Neural cell (in vitro differentiated cells): ENCODE measurements around the gene CABLES2. TPM values are rescaled to one million over a fixed set of nuclear protein-coding genes. Genes with fewer than 3 reads are reported as not detected.

Experiments used
- H2AFZ ChIP-seq: fragments of 200-600, 300-800 bp; sonication (generic), shearing (Covaris generic); 2 replicates; pipeline ENCODE4 v1.6.0; 2014; ENCODE audit warnings: low read depth, mild to moderate bottlenecking, antibody characterized with exemption, low read length, moderate library complexity
- H3F3A ChIP-seq: fragments of 200-600 bp; shearing (Covaris generic); 2 replicates; pipeline ENCODE4 v1.6.1; 2016; ENCODE audit warnings: mild to moderate bottlenecking, moderate library complexity, mixed read lengths, antibody characterized with exemption, low read length; ENCODE audit not compliant: insufficient read depth, poor library complexity, severe bottlenecking
- H3K27ac ChIP-seq: fragments of 200-600, 300-800 bp; sonication (generic), shearing (Covaris generic); 2 replicates; pipeline ENCODE4 v1.5.1; 2014; ENCODE audit warnings: mild to moderate bottlenecking, low read length, moderate library complexity
- H3K27me3 ChIP-seq: fragments of 300-800, 200-600 bp; sonication (generic), shearing (Covaris generic); 2 replicates; pipeline ENCODE4 v1.6.0; 2014; ENCODE audit warnings: mild to moderate bottlenecking, low read depth, low read length, moderate library complexity; ENCODE audit not compliant: insufficient read depth
- H3K36me3 ChIP-seq: fragments of 300-800, 200-600 bp; sonication (generic), shearing (Covaris generic); 2 replicates; pipeline ENCODE4 v1.5.1; 2014; ENCODE audit warnings: mild to moderate bottlenecking, antibody characterized with exemption, low read length, moderate library complexity; ENCODE audit not compliant: insufficient read depth
- H3K4me2 ChIP-seq: fragments of 300-800, 200-600 bp; sonication (generic), shearing (Covaris generic); 2 replicates; pipeline ENCODE4 v1.6.0; 2014; ENCODE audit warnings: mild to moderate bottlenecking, low read length
- H3K4me3 ChIP-seq: fragments of 300-800, 200-600 bp; sonication (generic), shearing (Covaris generic); 2 replicates; pipeline ENCODE4 v1.5.1; 2014; ENCODE audit warnings: mild to moderate bottlenecking, low read length, moderate library complexity
- H3K79me2 ChIP-seq: fragments of 200-600 bp; shearing (Covaris generic); replicated peaks from 2 replicates; pipeline ENCODE4 v1.6.0; 2014; ENCODE audit warnings: mild to moderate bottlenecking, low read length, moderate library complexity; ENCODE audit not compliant: insufficient read depth
- H3K9ac ChIP-seq: fragments of 300-800, 200-600 bp; sonication (generic), shearing (Covaris generic); 2 replicates; pipeline ENCODE4 v1.6.1; 2016; ENCODE audit warnings: mild to moderate bottlenecking, low read length, mixed read lengths
- H3K9me2 ChIP-seq: fragments of 200-600 bp; shearing (Covaris generic); 2 replicates; pipeline ENCODE4 v1.6.1; 2016; ENCODE audit warnings: mild to moderate bottlenecking, low read length, mixed read lengths; ENCODE audit not compliant: insufficient read depth
- H3K9me3 ChIP-seq: fragments of 200-600, 300-800 bp; sonication (generic), shearing (Covaris generic); 2 replicates; pipeline ENCODE4 v1.6.1; 2016; ENCODE audit warnings: mild to moderate bottlenecking, mixed run types, low read length, moderate library complexity, mixed read lengths
- H4K20me1 ChIP-seq: fragments of 200-600 bp; shearing (Covaris generic); 2 replicates; pipeline ENCODE4 v1.6.1; 2016; ENCODE audit warnings: mild to moderate bottlenecking, mixed run types; ENCODE audit not compliant: insufficient read depth
- EP300 ChIP-seq: fragments of 450-650 bp; conservative IDR thresholded peaks from 2 replicates; pipeline ENCODE4 v1.6.1; 2014; ENCODE audit warnings: antibody characterized with exemption, mild to moderate bottlenecking, moderate library complexity; ENCODE audit not compliant: poor library complexity, severe bottlenecking
- EZH2 ChIP-seq: fragments of 200-600, 300-800 bp; shearing (Covaris generic), sonication (generic); IDR thresholded peaks from 2 replicates; pipeline ENCODE4 v1.6.1; 2014; ENCODE audit warnings: antibody characterized with exemption, low read length, borderline replicate concordance, mild to moderate bottlenecking; ENCODE audit not compliant: insufficient read depth, poor library complexity, severe bottlenecking
- MXI1 ChIP-seq: fragments of 450-650 bp; conservative IDR thresholded peaks from 2 replicates; pipeline ENCODE4 v1.6.1; 2014; ENCODE audit warnings: antibody characterized with exemption, mild to moderate bottlenecking; ENCODE audit not compliant: poor library complexity, severe bottlenecking
- POLR2AphosphoS5 ChIP-seq: IDR thresholded peaks from 2 replicates; pipeline ENCODE4 v1.6.1; 2012
- RAD21 ChIP-seq: fragments of 450-650 bp; conservative IDR thresholded peaks from 2 replicates; pipeline ENCODE4 v1.6.1; 2014; ENCODE audit warnings: antibody characterized with exemption, mild to moderate bottlenecking, moderate library complexity
- SMC3 ChIP-seq: fragments of 450-650 bp; conservative IDR thresholded peaks from 2 replicates; pipeline ENCODE4 v1.6.1; 2014; ENCODE audit warnings: antibody characterized with exemption, mild to moderate bottlenecking, moderate library complexity; ENCODE audit not compliant: poor library complexity
- TAF1 ChIP-seq: IDR thresholded peaks from 2 replicates; pipeline ENCODE4 v1.6.1; 2012; ENCODE audit warnings: low read depth
- polyA plus RNA-seq: library from polyadenylated mRNA; depleted of rRNA; stranded (reverse); fragments of >200 nt; gene quantifications from 2 replicates; pipeline ENCODE4 v1.2.3, GENCODE V29; 2014
- TF ChIP-seq, protein P1 (sequence below): fragments of 450-650 bp; IDR thresholded peaks from 2 replicates; pipeline ENCODE4 v1.5.1; 2014; ENCODE audit warnings: antibody characterized with exemption, mild to moderate bottlenecking, moderate library complexity; ENCODE audit not compliant: poor library complexity, severe bottlenecking
- TF ChIP-seq, protein P2 (sequence below): IDR thresholded peaks from 2 replicates; pipeline ENCODE4 v1.6.1; 2012; ENCODE audit warnings: borderline replicate concordance

CABLES2 gene
- polyA plus RNA-seq, 1 donor from 2014 or later = 8.3 TPM

DNA sequence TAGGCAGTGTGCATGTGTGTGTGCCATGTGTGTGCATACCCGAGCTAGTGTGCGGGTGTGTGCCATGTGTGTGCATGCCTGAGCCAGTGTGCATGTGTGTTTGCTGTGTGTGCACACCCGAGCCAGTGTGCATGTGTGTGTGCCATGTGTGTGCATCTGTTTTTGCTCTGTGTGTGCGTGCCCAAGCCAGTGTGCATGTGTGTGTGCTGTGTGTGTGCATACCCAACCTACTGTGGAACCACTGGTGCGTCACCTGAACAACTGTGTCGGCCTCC lies 14.6 kb upstream of the CABLES2 start:
- no peaks in the 10 kb centered on the region for H3K9me2 ChIP-seq
- H2AFZ ChIP-seq = no peak overlapping the region
- H3F3A ChIP-seq = no peaks in the 10 kb centered on the region
- no peak overlapping the region for H3K27ac ChIP-seq
- H4K20me1 ChIP-seq = no peaks in the 10 kb centered on the region
- H3K9ac ChIP-seq = no peak overlapping the region
- no peaks in the 10 kb centered on the region for H3K27me3 ChIP-seq
- TF ChIP-seq TAF1 (no peak), EP300 (no peak), MXI1 (no peak), EZH2 (no peak), POLR2AphosphoS5 (no peak), RAD21 (no peak)
- TF ChIP-seq, protein P1, sequence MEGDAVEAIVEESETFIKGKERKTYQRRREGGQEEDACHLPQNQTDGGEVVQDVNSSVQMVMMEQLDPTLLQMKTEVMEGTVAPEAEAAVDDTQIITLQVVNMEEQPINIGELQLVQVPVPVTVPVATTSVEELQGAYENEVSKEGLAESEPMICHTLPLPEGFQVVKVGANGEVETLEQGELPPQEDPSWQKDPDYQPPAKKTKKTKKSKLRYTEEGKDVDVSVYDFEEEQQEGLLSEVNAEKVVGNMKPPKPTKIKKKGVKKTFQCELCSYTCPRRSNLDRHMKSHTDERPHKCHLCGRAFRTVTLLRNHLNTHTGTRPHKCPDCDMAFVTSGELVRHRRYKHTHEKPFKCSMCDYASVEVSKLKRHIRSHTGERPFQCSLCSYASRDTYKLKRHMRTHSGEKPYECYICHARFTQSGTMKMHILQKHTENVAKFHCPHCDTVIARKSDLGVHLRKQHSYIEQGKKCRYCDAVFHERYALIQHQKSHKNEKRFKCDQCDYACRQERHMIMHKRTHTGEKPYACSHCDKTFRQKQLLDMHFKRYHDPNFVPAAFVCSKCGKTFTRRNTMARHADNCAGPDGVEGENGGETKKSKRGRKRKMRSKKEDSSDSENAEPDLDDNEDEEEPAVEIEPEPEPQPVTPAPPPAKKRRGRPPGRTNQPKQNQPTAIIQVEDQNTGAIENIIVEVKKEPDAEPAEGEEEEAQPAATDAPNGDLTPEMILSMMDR = no peak
- TF ChIP-seq, protein P2, sequence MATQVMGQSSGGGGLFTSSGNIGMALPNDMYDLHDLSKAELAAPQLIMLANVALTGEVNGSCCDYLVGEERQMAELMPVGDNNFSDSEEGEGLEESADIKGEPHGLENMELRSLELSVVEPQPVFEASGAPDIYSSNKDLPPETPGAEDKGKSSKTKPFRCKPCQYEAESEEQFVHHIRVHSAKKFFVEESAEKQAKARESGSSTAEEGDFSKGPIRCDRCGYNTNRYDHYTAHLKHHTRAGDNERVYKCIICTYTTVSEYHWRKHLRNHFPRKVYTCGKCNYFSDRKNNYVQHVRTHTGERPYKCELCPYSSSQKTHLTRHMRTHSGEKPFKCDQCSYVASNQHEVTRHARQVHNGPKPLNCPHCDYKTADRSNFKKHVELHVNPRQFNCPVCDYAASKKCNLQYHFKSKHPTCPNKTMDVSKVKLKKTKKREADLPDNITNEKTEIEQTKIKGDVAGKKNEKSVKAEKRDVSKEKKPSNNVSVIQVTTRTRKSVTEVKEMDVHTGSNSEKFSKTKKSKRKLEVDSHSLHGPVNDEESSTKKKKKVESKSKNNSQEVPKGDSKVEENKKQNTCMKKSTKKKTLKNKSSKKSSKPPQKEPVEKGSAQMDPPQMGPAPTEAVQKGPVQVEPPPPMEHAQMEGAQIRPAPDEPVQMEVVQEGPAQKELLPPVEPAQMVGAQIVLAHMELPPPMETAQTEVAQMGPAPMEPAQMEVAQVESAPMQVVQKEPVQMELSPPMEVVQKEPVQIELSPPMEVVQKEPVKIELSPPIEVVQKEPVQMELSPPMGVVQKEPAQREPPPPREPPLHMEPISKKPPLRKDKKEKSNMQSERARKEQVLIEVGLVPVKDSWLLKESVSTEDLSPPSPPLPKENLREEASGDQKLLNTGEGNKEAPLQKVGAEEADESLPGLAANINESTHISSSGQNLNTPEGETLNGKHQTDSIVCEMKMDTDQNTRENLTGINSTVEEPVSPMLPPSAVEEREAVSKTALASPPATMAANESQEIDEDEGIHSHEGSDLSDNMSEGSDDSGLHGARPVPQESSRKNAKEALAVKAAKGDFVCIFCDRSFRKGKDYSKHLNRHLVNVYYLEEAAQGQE = no peak
- no peaks in the 10 kb centered on the region for H3K36me3 ChIP-seq
- H3K4me2 ChIP-seq = no peak overlapping the region
- H3K4me3 ChIP-seq = no peak overlapping the region
- no peaks in the 10 kb centered on the region for H3K9me3 ChIP-seq
- no peaks in the 10 kb centered on the region for H3K79me2 ChIP-seq

DNA sequence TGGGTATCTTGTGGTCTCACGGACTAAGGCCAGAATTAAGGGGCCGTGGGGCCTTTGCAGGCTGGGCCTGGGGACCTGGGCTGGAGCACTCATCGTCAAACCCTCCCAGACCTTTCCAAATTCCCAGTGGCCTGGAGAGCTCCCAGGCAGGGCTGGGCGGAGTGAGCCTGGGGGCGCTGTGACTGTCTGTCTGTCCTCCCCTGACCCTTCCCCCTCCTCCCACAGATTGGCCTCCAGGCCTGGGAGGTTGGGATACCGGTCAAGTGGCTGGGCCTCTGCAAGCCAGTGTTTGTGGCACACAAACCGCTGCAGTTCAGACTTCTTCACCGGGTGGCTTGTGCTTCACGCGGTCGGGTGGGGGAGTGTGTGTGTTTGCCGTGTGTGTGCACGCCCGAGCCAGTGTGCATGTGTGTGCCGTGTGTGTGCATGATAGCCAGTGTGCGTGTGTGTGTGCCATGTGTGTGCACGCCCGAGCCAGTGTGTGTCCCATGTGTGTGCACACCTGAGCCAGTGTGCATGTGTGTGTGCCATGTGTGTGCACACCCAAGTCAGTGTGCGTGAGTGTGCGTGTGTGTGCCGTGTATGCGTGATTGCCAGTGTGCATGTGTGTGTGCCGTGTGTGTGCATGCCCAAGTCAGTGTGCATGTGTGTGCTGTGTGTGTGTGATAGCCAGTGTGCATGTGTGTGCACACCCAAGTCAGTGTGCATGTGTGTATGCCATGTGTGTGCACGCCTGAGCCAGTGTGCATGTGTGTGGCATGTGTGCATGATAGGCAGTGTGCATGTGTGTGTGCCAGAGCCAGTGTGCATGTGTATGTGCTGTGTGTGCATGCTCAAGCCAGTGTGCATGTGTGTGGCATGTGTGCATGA lies 14.0 kb upstream of the CABLES2 start:
- Histone ChIP-seq H3K4me2 (no peak overlapping the region), H4K20me1 (no peaks in the 10 kb centered on the region), H2AFZ (no peak overlapping the region), H3K9ac (no peak overlapping the region), H3K79me2 (no peaks in the 10 kb centered on the region), H3K27ac (no peak overlapping the region), H3F3A (no peaks in the 10 kb centered on the region), H3K9me2 (no peaks in the 10 kb centered on the region), H3K9me3 (no peaks in the 10 kb centered on the region), H3K4me3 (no peak overlapping the region), H3K36me3 (no peaks in the 10 kb centered on the region), H3K27me3 (no peaks in the 10 kb centered on the region)
- TF ChIP-seq MXI1 (no peak), RAD21 (no peak), SMC3 (no peak)
- TF ChIP-seq, protein P1 = no peak
